H1 (cell line): ENCODE results near the gene SYNPO. TPM values are rescaled to one million over a fixed set of nuclear protein-coding genes. Genes with fewer than 3 reads are reported as not detected.

Experiments
- CTCF ChIA-PET: fragments of 300-600 bp; sonication (Branson Sonifier 250); formaldehyde crosslinking; loops from one replicate; lab custom pipeline; 2021; ENCODE audit not compliant: partially characterized antibody; lab: Charles Lee
- POLR2A ChIA-PET: fragments of 300-600 bp; sonication (Branson Sonifier 250); formaldehyde crosslinking; loops from one replicate; lab custom pipeline; 2021; ENCODE audit warnings: inconsistent platforms; ENCODE audit not compliant: partially characterized antibody; lab: Charles Lee
- DNase-seq, 2 experiments: peaks; one replicate each; pipeline versions ENCODE4 v3.0.0 to v3.0.0-alpha.2; 2010 to 2022; ENCODE audit warnings: low spot score in 2 of 2, low read depth in 1 of 2, mixed read lengths in 1 of 2
- FAIRE-seq: peaks from 2 replicates; lab custom pipeline; 2011; peaks lifted over from hg19 to GRCh38; lab: Jason Lieb, UNC
- H2AFZ ChIP-seq: 2 replicates; pipeline ENCODE4 v1.8.1; 2012; ENCODE audit warnings: low read length, inconsistent platforms
- H2AK5ac ChIP-seq: 2 replicates; pipeline ENCODE4 v1.6.1; 2013; ENCODE audit warnings: low read depth, low read length
- H2BK120ac ChIP-seq: replicated peaks from 2 replicates; pipeline ENCODE3; 2013; ENCODE audit warnings: low read depth, low read length, inconsistent platforms
- H2BK12ac ChIP-seq: 2 replicates; pipeline ENCODE4 v1.6.1; 2013; ENCODE audit warnings: low read depth, low read length
- H2BK15ac ChIP-seq: 2 replicates; pipeline ENCODE4 v1.6.1; 2013; ENCODE audit warnings: low read length
- H2BK20ac ChIP-seq: 2 replicates; pipeline ENCODE4 v1.6.1; 2013; ENCODE audit warnings: low read length
- H2BK5ac ChIP-seq: 2 replicates; pipeline ENCODE4 v1.6.1; 2013; ENCODE audit warnings: low read depth, low read length
- H3K14ac ChIP-seq: 2 replicates; pipeline ENCODE4 v1.6.1; 2013; ENCODE audit warnings: inconsistent platforms; ENCODE audit not compliant: insufficient read length
- H3K18ac ChIP-seq: 2 replicates; pipeline ENCODE4 v1.6.1; 2013; ENCODE audit warnings: low read length; ENCODE audit errors: extremely low read depth
- H3K23ac ChIP-seq: 2 replicates; pipeline ENCODE4 v1.6.1; 2013; ENCODE audit warnings: inconsistent platforms; ENCODE audit not compliant: insufficient read length
- H3K23me2 ChIP-seq: 2 replicates; pipeline ENCODE4 v1.6.1; 2013; ENCODE audit warnings: low read depth, low read length
- H3K27ac ChIP-seq: 2 replicates; pipeline ENCODE4 v1.6.1; 2011; ENCODE audit warnings: low read depth, low read length, inconsistent platforms
- H3K27me3 ChIP-seq, 4 experiments: replicated peaks in 1 of 4; 1 replicate in 1 of 4; 2 replicates in 3 of 4; pipeline versions ENCODE4 v1.6.1 to v1.8.1; 2011 to 2013; ENCODE audit warnings: low read length in 3 of 4, mild to moderate bottlenecking in 3 of 4, inconsistent platforms in 2 of 4, mixed read lengths in 2 of 4, moderate library complexity in 1 of 4; ENCODE audit not compliant: control insufficient read depth in 3 of 4, insufficient read depth in 3 of 4; ENCODE audit errors: extremely low read depth in 1 of 4
- H3K36me3 ChIP-seq, 4 experiments: 2 replicates each; pipeline versions ENCODE4 v1.6.1 to v1.8.1; 2011 to 2013; ENCODE audit warnings: mild to moderate bottlenecking in 4 of 4, low read length in 3 of 4, moderate library complexity in 2 of 4, control low read depth in 1 of 4, inconsistent platforms in 1 of 4; ENCODE audit not compliant: insufficient read depth in 4 of 4, control insufficient read depth in 2 of 4
- H3K4ac ChIP-seq: replicated peaks from 2 replicates; pipeline ENCODE3; 2013; ENCODE audit warnings: low read length, low read depth, mixed read lengths, inconsistent platforms; ENCODE audit not compliant: insufficient read length
- H3K4me1 ChIP-seq, 4 experiments: replicated peaks in 1 of 4; 1 replicate in 1 of 4; 2 replicates in 3 of 4; pipeline versions ENCODE4 v1.6.1 to v1.8.1; 2011 to 2013; ENCODE audit warnings: low read length in 3 of 4, inconsistent platforms in 2 of 4, mixed read lengths in 1 of 4; ENCODE audit not compliant: insufficient read depth in 4 of 4, control insufficient read depth in 3 of 4
- H3K4me2 ChIP-seq, 2 experiments: 2 replicates each; pipeline versions ENCODE4 v1.6.1 to v1.8.1; 2011 to 2013; ENCODE audit warnings: low read depth in 2 of 2, low read length in 2 of 2, control low read depth in 1 of 2, inconsistent platforms in 1 of 2, mild to moderate bottlenecking in 1 of 2; ENCODE audit not compliant: insufficient read depth in 1 of 2
- H3K4me3 ChIP-seq, 4 experiments: fragments of 200-600, 300-600 bp in 1 of 4; sonication (generic), shearing (Covaris generic), sonication (Bioruptor Twin) in 1 of 4; 2 replicates each; pipeline versions ENCODE4 v1.5.1 to v1.8.1; 2011 to 2016; ENCODE audit warnings: low read length in 4 of 4, low read depth in 3 of 4, control low read depth in 2 of 4, inconsistent platforms in 2 of 4, mild to moderate bottlenecking in 2 of 4, mixed read lengths in 1 of 4, moderate library complexity in 1 of 4; ENCODE audit not compliant: insufficient read depth in 2 of 4; ENCODE audit errors: extremely low read depth in 1 of 4
- H3K56ac ChIP-seq: replicated peaks from 2 replicates; pipeline ENCODE3; 2013; ENCODE audit warnings: low read depth, mild to moderate bottlenecking, mixed read lengths, low read length, inconsistent platforms; ENCODE audit not compliant: insufficient read length
- H3K79me1 ChIP-seq: 2 replicates; pipeline ENCODE4 v1.6.1; 2013; ENCODE audit warnings: low read depth, low read length, control low read depth
- H3K79me2 ChIP-seq, 2 experiments: 2 replicates each; pipeline versions ENCODE4 v1.6.1 to v1.8.1; 2012 to 2013; ENCODE audit warnings: low read length in 2 of 2, mild to moderate bottlenecking in 2 of 2, inconsistent platforms in 1 of 2; ENCODE audit not compliant: insufficient read depth in 2 of 2, control insufficient read depth in 1 of 2
- H3K9ac ChIP-seq, 4 experiments: replicated peaks in 1 of 4; 1 replicate in 1 of 4; 2 replicates in 3 of 4; pipeline versions ENCODE4 v1.6.1 to v1.8.1; 2011 to 2013; ENCODE audit warnings: low read depth in 3 of 4, low read length in 3 of 4, control low read depth in 2 of 4, mild to moderate bottlenecking in 2 of 4, moderate library complexity in 2 of 4, inconsistent platforms in 1 of 4; ENCODE audit errors: extremely low read depth in 1 of 4
- H3K9me3 ChIP-seq, 2 experiments: 2 replicates each; pipeline versions ENCODE4 v1.6.1 to v1.8.1; 2012 to 2013; ENCODE audit warnings: mild to moderate bottlenecking in 2 of 2, moderate library complexity in 2 of 2, control low read depth in 1 of 2, inconsistent platforms in 1 of 2, low read depth in 1 of 2, low read length in 1 of 2, mixed read lengths in 1 of 2; ENCODE audit not compliant: insufficient read depth in 2 of 2
- H4K20me1 ChIP-seq, 2 experiments: replicated peaks in 1 of 2; 2 replicates each; pipeline versions ENCODE3 to v1.8.1; 2011 to 2013; ENCODE audit warnings: inconsistent platforms in 2 of 2, low read length in 2 of 2, mild to moderate bottlenecking in 1 of 2; ENCODE audit not compliant: insufficient read depth in 2 of 2, control insufficient read depth in 1 of 2
- H4K5ac ChIP-seq: 2 replicates; pipeline ENCODE4 v1.6.1; 2013; ENCODE audit warnings: low read length, low read depth, mixed read lengths, inconsistent platforms; ENCODE audit not compliant: insufficient read length
- H4K8ac ChIP-seq: 2 replicates; pipeline ENCODE4 v1.8.0; 2013; ENCODE audit warnings: mild to moderate bottlenecking, moderate library complexity, low read length, inconsistent platforms; ENCODE audit not compliant: insufficient read depth; ENCODE audit errors: extremely low read depth
- H4K91ac ChIP-seq: replicated peaks from 2 replicates; pipeline ENCODE3; 2013; ENCODE audit warnings: low read length, mixed read lengths, inconsistent platforms; ENCODE audit not compliant: insufficient read length
- BRCA1 ChIP-seq: IDR thresholded peaks from 2 replicates; pipeline ENCODE4 v1.6.1; 2012; ENCODE audit warnings: low read depth, low read length, improper control_type of control experiment
- CREB1 ChIP-seq: IDR thresholded peaks from 2 replicates; pipeline ENCODE4 v1.6.1; 2012; ENCODE audit warnings: inconsistent platforms
- CTBP2 ChIP-seq: IDR thresholded peaks from 2 replicates; pipeline ENCODE4 v1.7.0; 2011; ENCODE audit warnings: borderline replicate concordance, mild to moderate bottlenecking, moderate library complexity, mixed read lengths, low read length; ENCODE audit not compliant: insufficient read depth, insufficient read length
- EGR1 ChIP-seq: IDR thresholded peaks from 2 replicates; pipeline ENCODE4 v1.6.1; 2011; ENCODE audit warnings: low read depth, low read length, borderline replicate concordance
- HDAC2 ChIP-seq, 2 experiments: fragments of 300-600 bp in 1 of 2; sonication (generic) in 1 of 2; IDR thresholded peaks; 2 replicates each; pipeline ENCODE4 v1.6.1; 2011 to 2012; ENCODE audit warnings: low read depth in 2 of 2, low read length in 2 of 2, mild to moderate bottlenecking in 2 of 2, moderate library complexity in 2 of 2, borderline replicate concordance in 1 of 2, inconsistent platforms in 1 of 2
- KDM1A ChIP-seq: fragments of 200-600, 300-600 bp; sonication (generic); IDR thresholded peaks from 2 replicates; pipeline ENCODE4 v1.7.1; 2016; ENCODE audit warnings: mild to moderate bottlenecking, low read length, borderline replicate concordance
- KDM4A ChIP-seq: IDR thresholded peaks from one replicate; pipeline ENCODE4 v1.7.1; 2012; ENCODE audit warnings: low read depth, mild to moderate bottlenecking, moderate library complexity, low read length, inconsistent platforms; ENCODE audit not compliant: severe bottlenecking
- RAD21 ChIP-seq, 2 experiments: IDR thresholded peaks in 1 of 2; conservative IDR thresholded peaks in 1 of 2; 2 replicates each; pipeline ENCODE4 v1.6.1; 2011; ENCODE audit warnings: low read depth in 2 of 2, low read length in 2 of 2, improper control_type of control experiment in 1 of 2, inconsistent platforms in 1 of 2, mild to moderate bottlenecking in 1 of 2, moderate library complexity in 1 of 2
- SP2 ChIP-seq: IDR thresholded peaks from 2 replicates; pipeline ENCODE4 v1.6.1; 2012; ENCODE audit warnings: mild to moderate bottlenecking, low read length, inconsistent platforms
- TAF1 ChIP-seq: IDR thresholded peaks from 2 replicates; pipeline ENCODE4 v1.6.1; 2011; ENCODE audit warnings: mild to moderate bottlenecking, low read depth, low read length
- TCF12 ChIP-seq: IDR thresholded peaks from 2 replicates; pipeline ENCODE4 v1.6.1; 2011; ENCODE audit warnings: low read depth, mild to moderate bottlenecking, low read length
- YY1 ChIP-seq: IDR thresholded peaks from 2 replicates; pipeline ENCODE4 v1.6.1; 2011; ENCODE audit warnings: low read depth, mild to moderate bottlenecking, low read length
- WGBS, 2 experiments: shearing (Covaris generic) in 1 of 2; methylation state at CpG; one replicate each; pipeline versions ENCODE4 v1.1.6 to v1.1.7; 2013 to 2015; ENCODE audit warnings: low lambda C conversion rate in 2 of 2, mixed read lengths in 2 of 2, inconsistent platforms in 1 of 2, low coverage in 1 of 2, missing lambda C conversion rate in 1 of 2; ENCODE audit not compliant: insufficient replicate concordance in 2 of 2, insufficient coverage in 1 of 2, insufficient read length in 1 of 2; ENCODE audit errors: extremely low coverage in 1 of 2, missing lambda C conversion rate in 1 of 2; 5-methylcytosine and 5-hydroxymethylcytosine counted together
- polyA plus RNA-seq, 7 experiments: library from polyadenylated mRNA; depleted of rRNA in 3 of 7; stranded (reverse) in 5 of 7; unstranded in 2 of 7; fragments of >200 nt in 5 of 7; fragments of 200-250 nt in 2 of 7; gene quantifications; 1 replicate in 5 of 7; 2 replicates in 1 of 7; 4 replicates in 1 of 7; pipeline versions ENCODE4 v1.2.1 to v1.2.3, GENCODE V29; 2011 to 2013; ENCODE audit warnings: missing spikeins in 2 of 7, mixed read lengths in 2 of 7
- total RNA-seq: library from RNA; stranded (reverse); fragmentation: NEBNext Ultra II Directional; extraction: Animal tissue kit (Norgen Biotek cat#: 25700); gene quantifications from 2 replicates; pipeline ENCODE4 v1.2.1, GENCODE V29; 2021
- TF ChIP-seq, protein P1 (sequence below): IDR thresholded peaks from 2 replicates; pipeline ENCODE4 v1.6.1; 2011; ENCODE audit warnings: low read length, improper control_type of control experiment

The SYNPO gene
- total and polyA plus RNA-seq, 2 of the 8 experiments (the other 6 are each of a cell fraction or from before 2014, with no cell fraction given), result 2.3 TPM

DNA sequence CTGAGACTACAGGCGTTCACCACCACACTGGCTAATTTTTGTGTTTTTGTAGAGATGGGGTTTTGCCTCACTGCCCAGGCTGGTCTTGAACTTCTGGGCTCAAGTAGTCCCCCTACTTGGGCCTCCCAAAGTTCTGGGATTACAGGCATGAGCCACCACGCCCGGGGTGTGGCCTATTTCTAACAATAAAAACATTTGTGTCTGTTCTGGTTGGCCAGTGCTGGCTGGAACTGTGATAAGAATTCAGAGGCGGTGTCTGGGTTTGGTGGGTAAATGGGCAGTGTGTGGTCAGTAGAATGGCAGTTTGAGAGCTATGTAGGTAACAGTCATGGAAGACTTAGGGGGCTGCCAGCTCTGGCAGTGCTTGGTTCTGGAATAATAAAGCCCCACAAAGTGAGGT is 46.9 kb upstream of the SYNPO start:
- no peak for FAIRE-seq
- no peak overlapping the region for H2BK15ac ChIP-seq
- no peaks in the 10 kb centered on the region for H3K79me2 ChIP-seq
- peaks cover 0 to 7% (median 5%) of the 10 kb centered on the region in 4 experiments; a peak in 6 of 7 replicates for H3K4me1 ChIP-seq
- H2BK5ac ChIP-seq, result no peak overlapping the region
- H2BK120ac ChIP-seq, result no peak overlapping the region
- DNase-seq, result no peak
- no peak overlapping the region for H3K23ac ChIP-seq
- ChIA-PET CTCF (interaction anchor here (0.7 to 6.3 kb wide), 11 partner anchors 10 to 253 kb away, joined by 3 to 39 read pairs (median 4); partner anchors contain the start of gene IRGM), POLR2A (interaction anchor here (0.7 to 1.4 kb wide), 2 partner anchors 9 to 144 kb away, joined by 3 read pairs; no protein-coding TSS in a partner anchor)
- H4K5ac ChIP-seq, result no peak overlapping the region
- H3K27me3 ChIP-seq, result no peaks in the 10 kb centered on the region
- H4K8ac ChIP-seq, result no peak overlapping the region
- no peak overlapping the region for H3K4me3 ChIP-seq
- no peaks in the 10 kb centered on the region for H3K79me1 ChIP-seq
- no peak overlapping the region for H3K4ac ChIP-seq
- H4K91ac ChIP-seq, result no peak overlapping the region
- H2BK20ac ChIP-seq, result no peak overlapping the region
- no peak overlapping the region for H3K14ac ChIP-seq
- H2AK5ac ChIP-seq, result no peak overlapping the region
- H3K9me3 ChIP-seq, result no peaks in the 10 kb centered on the region
- no peak overlapping the region for H3K27ac ChIP-seq
- no peak overlapping the region for H2AFZ ChIP-seq
- H3K4me2 ChIP-seq, result no peak overlapping the region
- no peaks in the 10 kb centered on the region for H4K20me1 ChIP-seq
- H3K56ac ChIP-seq, result no peak overlapping the region
- no peaks in the 10 kb centered on the region for H3K36me3 ChIP-seq
- H3K18ac ChIP-seq, result no peak overlapping the region
- 80% methylated on average over 4 of the region's 4 CpGs; no CpG with 5 or more reads in 1 of the 2 experiments for WGBS, 2 experiments
- no peak overlapping the region for H2BK12ac ChIP-seq
- H3K9ac ChIP-seq, result no peak overlapping the region
- H3K23me2 ChIP-seq, result no peaks in the 10 kb centered on the region
- TF ChIP-seq, protein P1, sequence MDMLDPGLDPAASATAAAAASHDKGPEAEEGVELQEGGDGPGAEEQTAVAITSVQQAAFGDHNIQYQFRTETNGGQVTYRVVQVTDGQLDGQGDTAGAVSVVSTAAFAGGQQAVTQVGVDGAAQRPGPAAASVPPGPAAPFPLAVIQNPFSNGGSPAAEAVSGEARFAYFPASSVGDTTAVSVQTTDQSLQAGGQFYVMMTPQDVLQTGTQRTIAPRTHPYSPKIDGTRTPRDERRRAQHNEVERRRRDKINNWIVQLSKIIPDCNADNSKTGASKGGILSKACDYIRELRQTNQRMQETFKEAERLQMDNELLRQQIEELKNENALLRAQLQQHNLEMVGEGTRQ, result no peak
- TF ChIP-seq YY1 (no peak), KDM4A (no peak), RAD21 (IDR thresholded peaks at IDR 0.05 in 1 of 2, conservative IDR thresholded peaks at IDR 0.05 in 1 of 2; ENCODE audit: low read depth in 2 of 2, low read length in 2 of 2) (no peak), CREB1 (no peak), BRCA1 (no peak), CTBP2 (no peak), HDAC2 (IDR thresholded peaks at IDR 0.05; ENCODE audit: borderline replicate concordance in 1 of 2, low read depth in 2 of 2, low read length in 2 of 2) (no peak), EGR1 (no peak), TCF12 (no peak), TAF1 (no peak), KDM1A (no peak), SP2 (no peak)
